Panc1 (cell line): ENCODE data around the gene LRRC3C. TPM values are rescaled to one million over a fixed set of nuclear protein-coding genes. Genes with fewer than 3 reads are reported as not detected.

ENCODE experiments used
- total RNA-seq: library from RNA; stranded (reverse); gene quantifications from one replicate; pipeline ENCODE4 v1.2.1, GENCODE V29; 2021; ENCODE audit not compliant: unreplicated experiment

Gene LRRC3C
- total RNA-seq, 1 experiment from 2014 or later: not detected

Other genes with a start within 250 kb of the LRRC3C start
- 21.8 TPM for gene PGAP3, start 239.7 kb upstream of the LRRC3C start, total RNA-seq
- gene ERBB2, start 227.7 kb upstream of the LRRC3C start, total RNA-seq: 68.6 TPM
- 103 TPM for gene MIEN1, start 197.2 kb upstream of the LRRC3C start, total RNA-seq
- gene GRB7, start 189.8 kb upstream of the LRRC3C start, total RNA-seq: 2.8 TPM
- gene IKZF3, start 63.4 kb upstream of the LRRC3C start, total RNA-seq: 0.59 TPM
- gene ZPBP2, start 59.5 kb upstream of the LRRC3C start, total RNA-seq: not detected
- 2.9 TPM for gene GSDMB, start 9.1 kb upstream of the LRRC3C start, total RNA-seq
- 55.1 TPM for gene ORMDL3, start 131 bp upstream of the LRRC3C start, total RNA-seq
- not detected for gene GSDMA, start 35.3 kb downstream of the LRRC3C start, total RNA-seq
- gene PSMD3, start 53.1 kb downstream of the LRRC3C start, total RNA-seq: 175 TPM
- not detected for gene CSF3, start 87.7 kb downstream of the LRRC3C start, total RNA-seq
- gene MED24, start 126.7 kb downstream of the LRRC3C start, total RNA-seq: 93.9 TPM
- 11.7 TPM for gene THRA, start 135.2 kb downstream of the LRRC3C start, total RNA-seq
- 8.8 TPM for gene NR1D1, start 172.9 kb downstream of the LRRC3C start, total RNA-seq
- gene MSL1, start 194.2 kb downstream of the LRRC3C start, total RNA-seq: 96.3 TPM
- gene CASC3, start 212.8 kb downstream of the LRRC3C start, total RNA-seq: 97.4 TPM
- 6.5 TPM for gene RAPGEFL1, start 249.7 kb downstream of the LRRC3C start, total RNA-seq